ENCODE data around the gene CCL1.

DNA sequence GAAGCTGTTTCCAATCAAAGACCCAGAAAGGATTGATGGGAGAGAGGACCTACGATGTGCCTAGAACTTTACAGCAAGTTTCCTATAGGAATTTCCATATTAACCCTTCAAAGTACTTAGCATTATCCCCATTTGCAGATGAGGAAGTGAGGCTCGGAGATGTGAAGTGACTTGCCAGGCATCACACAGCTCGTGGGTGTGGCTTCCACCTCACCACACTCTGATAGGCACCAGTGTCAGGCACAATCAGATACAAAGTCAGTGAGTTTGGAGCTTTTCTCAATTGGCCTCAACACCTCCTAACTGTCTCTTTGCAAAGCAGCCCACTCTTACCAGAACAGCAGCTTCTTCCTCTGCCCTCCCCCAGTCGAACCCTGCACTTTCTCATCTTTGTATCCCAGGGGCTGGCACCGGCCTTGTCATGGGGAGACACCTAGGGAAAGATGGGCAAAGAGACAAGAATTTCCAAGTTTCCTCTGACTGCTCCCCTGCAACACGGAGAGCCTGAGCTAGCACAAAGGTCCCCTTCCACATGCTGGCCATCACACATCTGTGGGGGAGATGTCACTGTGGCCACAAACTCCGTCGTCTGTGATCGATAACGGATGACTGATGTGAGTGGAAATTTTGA, 37.4 kb upstream of the CCL1 start:
- no peak for TF ChIP-seq POLR2A (IDR thresholded peaks at IDR 0.05)
- TF ChIP-seq, protein P1, sequence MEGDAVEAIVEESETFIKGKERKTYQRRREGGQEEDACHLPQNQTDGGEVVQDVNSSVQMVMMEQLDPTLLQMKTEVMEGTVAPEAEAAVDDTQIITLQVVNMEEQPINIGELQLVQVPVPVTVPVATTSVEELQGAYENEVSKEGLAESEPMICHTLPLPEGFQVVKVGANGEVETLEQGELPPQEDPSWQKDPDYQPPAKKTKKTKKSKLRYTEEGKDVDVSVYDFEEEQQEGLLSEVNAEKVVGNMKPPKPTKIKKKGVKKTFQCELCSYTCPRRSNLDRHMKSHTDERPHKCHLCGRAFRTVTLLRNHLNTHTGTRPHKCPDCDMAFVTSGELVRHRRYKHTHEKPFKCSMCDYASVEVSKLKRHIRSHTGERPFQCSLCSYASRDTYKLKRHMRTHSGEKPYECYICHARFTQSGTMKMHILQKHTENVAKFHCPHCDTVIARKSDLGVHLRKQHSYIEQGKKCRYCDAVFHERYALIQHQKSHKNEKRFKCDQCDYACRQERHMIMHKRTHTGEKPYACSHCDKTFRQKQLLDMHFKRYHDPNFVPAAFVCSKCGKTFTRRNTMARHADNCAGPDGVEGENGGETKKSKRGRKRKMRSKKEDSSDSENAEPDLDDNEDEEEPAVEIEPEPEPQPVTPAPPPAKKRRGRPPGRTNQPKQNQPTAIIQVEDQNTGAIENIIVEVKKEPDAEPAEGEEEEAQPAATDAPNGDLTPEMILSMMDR (IDR thresholded peaks at IDR 0.05), result no peak

Measured in body of pancreas (tissue), 4 donors.